Hematopoietic multipotent progenitor cell (in vitro differentiated cells): Measurements from ENCODE around the gene OR1J1. TPM values are rescaled to one million over a fixed set of nuclear protein-coding genes. Genes with fewer than 3 reads are reported as not detected.
A peak's percentile ranks its signal among the peaks of the same experiment; 100 is the strongest.

Experiments used
- DNase-seq, 3 donors: peaks; one replicate each; pipeline ENCODE4 v3.0.0-alpha.2; 2011 to 2015; ENCODE audit warnings: low read depth in 2 of 3, low spot score in 2 of 3
- total RNA-seq: library from RNA; depleted of rRNA; stranded (reverse); fragments of >200 nt; gene quantifications from one replicate; pipeline ENCODE4 v1.2.3, GENCODE V29; 2012

Gene OR1J1
- total RNA-seq, 1 donor = under 0.01 TPM

DNA sequence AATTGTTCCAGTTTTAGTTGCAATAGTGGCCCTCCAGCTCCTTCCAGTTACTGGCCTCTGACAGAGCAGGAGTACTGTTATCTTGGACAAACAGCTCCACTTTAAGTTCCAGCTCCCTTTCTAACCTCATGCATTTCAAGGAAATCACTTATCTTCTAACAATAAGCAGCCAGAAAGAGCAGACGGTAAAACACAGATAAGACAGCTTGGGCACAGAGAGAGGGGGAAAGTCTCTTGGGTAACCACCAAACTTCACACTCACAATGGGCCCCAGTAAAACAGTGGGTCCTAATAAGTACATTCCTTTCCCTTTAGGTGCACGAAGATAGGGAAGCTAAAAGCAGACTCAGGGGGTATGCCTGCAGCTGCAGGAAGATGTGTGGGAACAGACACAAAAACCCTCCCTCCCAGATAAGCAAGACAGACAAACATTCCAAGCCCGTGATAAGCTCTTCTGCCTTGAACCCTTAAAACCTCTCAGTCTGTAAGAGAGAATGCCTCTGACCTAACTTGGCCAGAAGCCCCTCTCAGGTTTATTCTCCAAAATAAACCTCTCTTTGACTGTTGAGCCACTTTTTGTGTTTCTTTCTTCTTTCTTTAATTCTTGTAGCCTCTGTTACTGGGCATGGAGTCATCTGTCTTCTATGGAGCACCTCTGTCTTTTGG, 30.8 kb downstream of the OR1J1 start:
- DNase-seq = peak in 2 of 3 donors; percentile 59 to 89

DNA sequence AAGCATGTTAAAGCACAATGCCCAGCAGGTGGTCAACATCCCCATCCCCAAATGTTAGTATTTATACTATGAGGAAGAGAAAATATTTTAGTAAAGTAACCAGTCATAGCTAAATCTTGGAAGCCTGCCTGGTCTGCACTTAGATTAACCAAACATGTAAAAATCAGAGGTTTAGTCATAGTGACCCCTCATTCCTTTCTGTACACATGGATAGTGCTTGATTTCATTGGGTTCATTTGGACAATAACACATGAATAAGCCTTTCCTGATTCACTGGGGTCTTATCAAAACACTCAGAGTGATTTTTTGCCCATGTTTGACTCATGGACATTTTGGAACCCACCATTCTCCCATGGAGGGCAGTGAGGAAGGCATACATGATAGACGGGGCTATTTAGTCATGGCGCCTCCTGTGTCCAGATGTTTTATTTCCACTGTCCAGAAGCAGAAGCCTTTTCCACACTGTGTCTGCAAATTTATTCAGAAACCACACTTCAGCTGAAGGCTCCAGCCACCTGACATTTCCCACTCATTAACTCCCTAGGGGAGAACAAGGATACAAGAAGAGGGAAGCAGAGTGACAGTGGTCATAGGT, 32.5 kb downstream of the OR1J1 start:
- no peak for DNase-seq

DNA sequence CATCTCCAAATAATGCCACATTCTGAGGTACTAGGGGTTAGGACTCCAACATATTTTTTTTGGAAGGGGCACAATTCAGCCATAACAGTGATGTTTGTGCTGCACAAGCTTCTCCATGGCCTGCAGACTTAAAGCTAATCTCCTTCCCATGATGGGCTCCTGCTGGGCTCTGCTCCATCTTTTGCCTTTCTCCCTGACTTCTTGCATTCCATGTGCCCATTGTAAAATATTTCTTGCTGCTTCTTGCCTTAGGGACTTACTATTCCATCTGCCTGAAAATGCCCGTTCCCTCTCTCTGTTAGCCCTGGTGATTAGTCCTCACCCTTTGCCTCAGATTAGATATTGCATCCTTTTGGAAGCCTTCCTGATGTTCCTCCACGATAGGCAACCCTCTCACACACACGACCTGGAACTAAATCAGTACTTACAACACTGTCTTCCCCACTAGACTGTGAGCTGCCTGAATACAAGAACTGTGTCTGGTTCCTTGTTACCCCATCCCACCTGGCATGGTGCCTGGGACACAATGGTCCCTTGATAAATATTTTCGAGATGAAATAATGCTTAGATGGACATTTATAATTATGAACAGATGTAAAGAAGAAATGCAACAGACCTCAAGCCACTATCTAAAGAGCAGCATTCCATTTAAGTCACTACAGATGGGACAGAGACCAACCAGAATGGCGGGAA, 33.5 kb downstream of the OR1J1 start:
- DNase-seq = no peak

DNA sequence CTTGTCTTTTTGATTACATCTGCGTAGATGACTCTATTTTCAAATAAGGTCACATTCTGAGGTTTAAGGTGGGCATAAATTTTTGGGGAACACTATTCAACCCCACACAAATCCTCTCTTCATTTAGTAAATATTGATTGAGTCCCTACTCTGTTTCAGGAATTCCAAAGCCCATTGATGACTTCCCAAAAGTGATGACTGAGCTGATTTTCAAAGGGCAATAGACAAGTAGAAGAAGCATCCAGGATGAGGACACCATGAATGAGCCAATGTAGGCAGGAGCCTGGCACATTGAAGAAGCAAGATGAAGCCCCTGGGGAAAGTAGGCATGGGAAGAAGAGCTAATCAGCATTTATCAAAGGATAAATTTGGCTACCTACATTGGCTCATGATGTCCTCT, 35.2 kb downstream of the OR1J1 start:
- DNase-seq = no peak

Other genes starting within 250 kb of the OR1J1 start
- gene LHX6, start 249.0 kb downstream of the OR1J1 start, total RNA-seq = 0.81 TPM
- gene RBM18, start 213.1 kb downstream of the OR1J1 start, total RNA-seq = 3.5 TPM
- gene MRRF, start 213.0 kb downstream of the OR1J1 start, total RNA-seq = 16.7 TPM
- 49.8 TPM for gene PTGS1, start 106.9 kb downstream of the OR1J1 start, total RNA-seq
- gene OR1J2, start 32.9 kb upstream of the OR1J1 start, total RNA-seq = 0.27 TPM
- under 0.01 TPM for gene OR1J4, start 41.2 kb upstream of the OR1J1 start, total RNA-seq
- not detected for gene OR1N1, start 49.4 kb upstream of the OR1J1 start, total RNA-seq
- gene OR1N2, start 75.2 kb upstream of the OR1J1 start, total RNA-seq = 0.27 TPM
- 0.27 TPM for gene OR1L8, start 105.5 kb upstream of the OR1J1 start, total RNA-seq
- under 0.01 TPM for gene OR1Q1, start 136.8 kb upstream of the OR1J1 start, total RNA-seq
- gene OR1B1, start 179.7 kb upstream of the OR1J1 start, total RNA-seq = 0.27 TPM
- gene OR1L1, start 183.8 kb upstream of the OR1J1 start, total RNA-seq = not detected
- gene OR1L3, start 197.2 kb upstream of the OR1J1 start, total RNA-seq = not detected
- not detected for gene OR1L4, start 246.1 kb upstream of the OR1J1 start, total RNA-seq